K562 (cell line): ENCODE results near the gene CYP2R1.

Experiments
- HNRNPH1 ChIP-seq: fragments of 200-400 bp; formaldehyde crosslinking; optimal IDR thresholded peaks from 2 replicates; pipeline ENCODE3; 2017; ENCODE audit warnings: low read depth, mild to moderate bottlenecking, low read length, moderate library complexity
- IFI16 ChIP-seq: fragments of 250-450 bp; sonication (Bioruptor Pico); IDR thresholded peaks from 2 replicates; pipeline ENCODE4 v2.1.2; 2022; ENCODE audit warnings: mild to moderate bottlenecking, inconsistent platforms
- ILK ChIP-seq: fragments of 450-650 bp; IDR thresholded peaks from 2 replicates; pipeline ENCODE4 v1.6.1; 2016; ENCODE audit warnings: missing genetic modification characterization, low read depth, mild to moderate bottlenecking, missing compliant biosample characterization, moderate library complexity, borderline replicate concordance
- NR2F6 ChIP-seq: fragments of 450-650 bp; formaldehyde crosslinking; IDR thresholded peaks from 2 replicates; pipeline ENCODE4 v1.4.0; 2020; ENCODE audit warnings: mild to moderate bottlenecking
- RBBP5 ChIP-seq: fragments of 200-600 bp; sonication (generic); IDR thresholded peaks from 2 replicates; pipeline ENCODE4 v1.6.1; 2012; ENCODE audit warnings: borderline replicate concordance, mild to moderate bottlenecking, low read length, control low read depth, inconsistent platforms; ENCODE audit not compliant: insufficient read depth, poor library complexity, severe bottlenecking
- SETDB1 ChIP-seq: IDR thresholded peaks from one replicate; pipeline ENCODE4 v1.6.1; 2012; ENCODE audit warnings: low read length, control low read depth, inconsistent platforms
- SIN3A ChIP-seq, 2 experiments: fragments of 150-350 bp in 1 of 2; IDR thresholded peaks; 2 replicates each; pipeline ENCODE4 v1.6.1; 2011 to 2016; ENCODE audit warnings: borderline replicate concordance in 2 of 2, low read depth in 2 of 2, low read length in 2 of 2, mild to moderate bottlenecking in 2 of 2, moderate library complexity in 2 of 2; ENCODE audit not compliant: control insufficient read depth in 1 of 2
- SREBF2 ChIP-seq: sonication (generic); formaldehyde crosslinking; IDR thresholded peaks from 2 replicates; pipeline ENCODE4 v1.4.0; 2020; ENCODE audit warnings: mild to moderate bottlenecking, missing genetic modification reagents
- TCF7 ChIP-seq: sonication (generic); IDR thresholded peaks from 2 replicates; pipeline ENCODE4 v1.6.1; 2016; ENCODE audit warnings: antibody characterized with exemption, borderline replicate concordance
- U2AF1 ChIP-seq: fragments of 200-400 bp; formaldehyde crosslinking; optimal IDR thresholded peaks from 2 replicates; pipeline ENCODE3; 2017; ENCODE audit warnings: mild to moderate bottlenecking, low read depth, low read length, moderate library complexity
- ZNF175 ChIP-seq: fragments of 200-800 bp; sonication (Bioruptor generic); IDR thresholded peaks from 2 replicates; pipeline ENCODE4 v1.6.1; 2016; ENCODE audit warnings: low read depth, mild to moderate bottlenecking, missing genetic modification characterization, missing compliant biosample characterization
- ZNF696 ChIP-seq: fragments of 250-450 bp; sonication (Bioruptor Pico); conservative IDR thresholded peaks from 2 replicates; pipeline ENCODE4 v1.4.0; 2020; ENCODE audit warnings: mild to moderate bottlenecking, moderate library complexity
- TF ChIP-seq, protein P1 (sequence below), 3 experiments: IDR thresholded peaks in 2 of 3; conservative IDR thresholded peaks in 1 of 3; 2 replicates each; pipeline ENCODE4 v1.5.1; 2011 to 2012; ENCODE audit warnings: low read length in 3 of 3, mild to moderate bottlenecking in 3 of 3, control low read depth in 2 of 3, improper control_type of control experiment in 1 of 3, inconsistent platforms in 1 of 3, low read depth in 1 of 3, mixed read lengths in 1 of 3, moderate library complexity in 1 of 3; ENCODE audit not compliant: insufficient read depth in 2 of 3
- TF ChIP-seq, protein P2 (sequence below), 2 experiments: fragments of 450-650 bp; IDR thresholded peaks; 2 replicates each; pipeline ENCODE4 v1.6.1; 2016

DNA sequence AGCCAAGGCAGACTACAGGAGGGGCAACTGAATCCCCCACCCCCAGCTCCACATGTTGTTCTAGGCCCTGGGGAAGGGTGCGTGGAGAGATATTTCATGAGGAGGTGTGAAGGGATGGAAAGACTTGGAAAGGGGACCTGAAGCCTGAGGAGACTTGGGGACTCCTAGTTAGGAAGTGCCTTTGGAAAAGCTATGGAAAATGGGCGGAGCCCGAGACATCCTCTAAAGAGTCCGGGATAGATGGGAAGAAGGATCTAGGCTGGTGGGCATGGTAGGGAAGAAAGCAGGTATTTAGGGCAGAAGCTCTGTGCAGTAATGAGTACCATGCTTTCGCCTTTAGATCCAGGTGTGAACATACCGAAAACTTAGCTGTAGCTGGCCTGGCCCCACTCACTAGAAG, 15.0 kb upstream of the CYP2R1 start:
- TF ChIP-seq, protein P1, sequence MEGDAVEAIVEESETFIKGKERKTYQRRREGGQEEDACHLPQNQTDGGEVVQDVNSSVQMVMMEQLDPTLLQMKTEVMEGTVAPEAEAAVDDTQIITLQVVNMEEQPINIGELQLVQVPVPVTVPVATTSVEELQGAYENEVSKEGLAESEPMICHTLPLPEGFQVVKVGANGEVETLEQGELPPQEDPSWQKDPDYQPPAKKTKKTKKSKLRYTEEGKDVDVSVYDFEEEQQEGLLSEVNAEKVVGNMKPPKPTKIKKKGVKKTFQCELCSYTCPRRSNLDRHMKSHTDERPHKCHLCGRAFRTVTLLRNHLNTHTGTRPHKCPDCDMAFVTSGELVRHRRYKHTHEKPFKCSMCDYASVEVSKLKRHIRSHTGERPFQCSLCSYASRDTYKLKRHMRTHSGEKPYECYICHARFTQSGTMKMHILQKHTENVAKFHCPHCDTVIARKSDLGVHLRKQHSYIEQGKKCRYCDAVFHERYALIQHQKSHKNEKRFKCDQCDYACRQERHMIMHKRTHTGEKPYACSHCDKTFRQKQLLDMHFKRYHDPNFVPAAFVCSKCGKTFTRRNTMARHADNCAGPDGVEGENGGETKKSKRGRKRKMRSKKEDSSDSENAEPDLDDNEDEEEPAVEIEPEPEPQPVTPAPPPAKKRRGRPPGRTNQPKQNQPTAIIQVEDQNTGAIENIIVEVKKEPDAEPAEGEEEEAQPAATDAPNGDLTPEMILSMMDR (IDR thresholded peaks at IDR 0.05 in 2 of 3, conservative IDR thresholded peaks at IDR 0.05 in 1 of 3; ENCODE audit: insufficient read depth in 2 of 3, low read depth in 1 of 3, low read length in 3 of 3), result no peak
- TF ChIP-seq ZNF175 (CRISPR knock-in tag), result no peak
- no peak for TF ChIP-seq SIN3A (IDR thresholded peaks at IDR 0.05; ENCODE audit: borderline replicate concordance in 2 of 2, control insufficient read depth in 1 of 2, low read depth in 2 of 2, low read length in 2 of 2)
- TF ChIP-seq, protein P2, sequence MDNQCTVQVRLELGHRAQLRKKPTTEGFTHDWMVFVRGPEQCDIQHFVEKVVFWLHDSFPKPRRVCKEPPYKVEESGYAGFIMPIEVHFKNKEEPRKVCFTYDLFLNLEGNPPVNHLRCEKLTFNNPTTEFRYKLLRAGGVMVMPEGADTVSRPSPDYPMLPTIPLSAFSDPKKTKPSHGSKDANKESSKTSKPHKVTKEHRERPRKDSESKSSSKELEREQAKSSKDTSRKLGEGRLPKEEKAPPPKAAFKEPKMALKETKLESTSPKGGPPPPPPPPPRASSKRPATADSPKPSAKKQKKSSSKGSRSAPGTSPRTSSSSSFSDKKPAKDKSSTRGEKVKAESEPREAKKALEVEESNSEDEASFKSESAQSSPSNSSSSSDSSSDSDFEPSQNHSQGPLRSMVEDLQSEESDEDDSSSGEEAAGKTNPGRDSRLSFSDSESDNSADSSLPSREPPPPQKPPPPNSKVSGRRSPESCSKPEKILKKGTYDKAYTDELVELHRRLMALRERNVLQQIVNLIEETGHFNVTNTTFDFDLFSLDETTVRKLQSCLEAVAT (IDR thresholded peaks at IDR 0.05), result no peak
- no peak for TF ChIP-seq NR2F6 (CRISPR knock-in tag)
- TF ChIP-seq RBBP5, result no peak
- TF ChIP-seq IFI16 (CRISPR knock-in tag), result no peak
- TF ChIP-seq SREBF2 (CRISPR knock-in tag), result no peak
- TF ChIP-seq U2AF1, result no peak
- no peak for TF ChIP-seq HNRNPH1
- TF ChIP-seq SETDB1, result no peak
- no peak for TF ChIP-seq ZNF696
- no peak for TF ChIP-seq ILK (tag)
- no peak for TF ChIP-seq TCF7
